ENCODE data around the gene TTC16.
A peak's percentile ranks its signal among the peaks of the same experiment; 100 is the strongest.

TTC16 gene

GRCh38 chr9:127767410-127767809, 51.5 kb downstream of the TTC16 start:
- TF ChIP-seq CTCF (IDR thresholded peaks at IDR 0.05; ENCODE audit: insufficient read depth, low read length, missing control alignments) = no peak
- POLR2A ChIA-PET = no interaction called here
- DNase-seq (ENCODE audit: low read depth, low spot score) = no peak
- CTCF ChIA-PET = interaction anchor here (0.7 to 10.4 kb wide), 8 partner anchors 13 to 181 kb away, joined by 3 to 93 read pairs (median 6); partner anchors contain the start of genes CDK9 and TOR2A
- H3K4me3 ChIP-seq (ENCODE audit: low read depth, low read length) = no peak overlapping the region

GRCh38 chr9:127767909-127768331, 52.0 kb downstream of the TTC16 start:
- H3K4me3 ChIP-seq (ENCODE audit: low read depth, low read length) = no peak overlapping the region
- DNase-seq (ENCODE audit: low read depth, low spot score) = no peak
- no peak for TF ChIP-seq CTCF (IDR thresholded peaks at IDR 0.05; ENCODE audit: insufficient read depth, low read length, missing control alignments)
- CTCF ChIA-PET = interaction anchor here (0.7 to 10.4 kb wide), 7 partner anchors 13 to 181 kb away, joined by 3 to 93 read pairs (median 6); partner anchors contain the start of genes CDK9 and TOR2A
- POLR2A ChIA-PET = no interaction called here

GRCh38 chr9:127768698-127769097, 52.8 kb downstream of the TTC16 start:
- DNase-seq (ENCODE audit: low read depth, low spot score) = no peak
- ChIA-PET POLR2A (no interaction called here), CTCF (interaction anchor here (0.8 to 10.4 kb wide), 5 partner anchors 15 to 153 kb away, joined by 3 to 93 read pairs (median 7); partner anchors contain the start of genes CDK9 and TOR2A)
- TF ChIP-seq CTCF (IDR thresholded peaks at IDR 0.05; ENCODE audit: insufficient read depth, low read length, missing control alignments) = no peak
- no peak overlapping the region for H3K4me3 ChIP-seq (ENCODE audit: low read depth, low read length)

- POLR2A ChIA-PET = no interaction called here
- CTCF ChIA-PET = interaction anchor here (0.8 to 10.4 kb wide), 5 partner anchors 15 to 152 kb away, joined by 3 to 93 read pairs (median 3); partner anchors contain the start of genes CDK9 and TOR2A
Observed at GRCh38 chr9:127769101-127769500, 53.2 kb downstream of the TTC16 start.

GRCh38 chr9:127769929-127770582, 54.2 kb downstream of the TTC16 start:
- H3K4me3 ChIP-seq (ENCODE audit: low read depth, low read length) = no peak overlapping the region
- no peak for DNase-seq (ENCODE audit: low read depth, low spot score)
- TF ChIP-seq CTCF (IDR thresholded peaks at IDR 0.05; ENCODE audit: insufficient read depth, low read length, missing control alignments) = no peak
- POLR2A ChIA-PET = no interaction called here
- CTCF ChIA-PET = interaction anchor here (0.9 to 10.4 kb wide), 6 partner anchors 14 to 151 kb away, joined by 3 to 93 read pairs (median 6); partner anchors contain the start of genes CDK9 and TOR2A

More at GRCh38 chr9:127769101-127769500, 53.2 kb downstream of the TTC16 start:
- DNase-seq (ENCODE audit: low read depth, low spot score) = no peak
- H3K4me3 ChIP-seq (ENCODE audit: low read depth, low read length) = no peak overlapping the region
- no peak for TF ChIP-seq CTCF (IDR thresholded peaks at IDR 0.05; ENCODE audit: insufficient read depth, low read length, missing control alignments)

- CTCF ChIA-PET = interaction anchor here (0.9 to 10.4 kb wide), 8 partner anchors 10 to 150 kb away, joined by 3 to 93 read pairs (median 6); partner anchors contain the start of genes CDK9 and TOR2A
- peak overlapping the region; percentile 59 for H3K4me3 ChIP-seq (ENCODE audit: low read depth, low read length)
- no peak for DNase-seq (ENCODE audit: low read depth, low spot score)
- no peak for TF ChIP-seq CTCF (IDR thresholded peaks at IDR 0.05; ENCODE audit: insufficient read depth, low read length, missing control alignments)
- POLR2A ChIA-PET = interaction anchor here (1.0 kb wide), 1 partner anchor 15 kb away, joined by 4 read pairs; the partner anchor contains the start of gene CDK9
Observed at GRCh38 chr9:127770583-127770904, 54.7 kb downstream of the TTC16 start.

Measured in AG04449 (cell line).